ENCODE measurements around the gene SEZ6L2.
A peak's percentile ranks its signal among the peaks of the same experiment; 100 is the strongest.
"Not testable (repeated sequence)": the region's sequence is repeated elsewhere in the genome, so short reads cannot be mapped to it uniquely, and the experiment has no call there.

SEZ6L2 gene

DNA sequence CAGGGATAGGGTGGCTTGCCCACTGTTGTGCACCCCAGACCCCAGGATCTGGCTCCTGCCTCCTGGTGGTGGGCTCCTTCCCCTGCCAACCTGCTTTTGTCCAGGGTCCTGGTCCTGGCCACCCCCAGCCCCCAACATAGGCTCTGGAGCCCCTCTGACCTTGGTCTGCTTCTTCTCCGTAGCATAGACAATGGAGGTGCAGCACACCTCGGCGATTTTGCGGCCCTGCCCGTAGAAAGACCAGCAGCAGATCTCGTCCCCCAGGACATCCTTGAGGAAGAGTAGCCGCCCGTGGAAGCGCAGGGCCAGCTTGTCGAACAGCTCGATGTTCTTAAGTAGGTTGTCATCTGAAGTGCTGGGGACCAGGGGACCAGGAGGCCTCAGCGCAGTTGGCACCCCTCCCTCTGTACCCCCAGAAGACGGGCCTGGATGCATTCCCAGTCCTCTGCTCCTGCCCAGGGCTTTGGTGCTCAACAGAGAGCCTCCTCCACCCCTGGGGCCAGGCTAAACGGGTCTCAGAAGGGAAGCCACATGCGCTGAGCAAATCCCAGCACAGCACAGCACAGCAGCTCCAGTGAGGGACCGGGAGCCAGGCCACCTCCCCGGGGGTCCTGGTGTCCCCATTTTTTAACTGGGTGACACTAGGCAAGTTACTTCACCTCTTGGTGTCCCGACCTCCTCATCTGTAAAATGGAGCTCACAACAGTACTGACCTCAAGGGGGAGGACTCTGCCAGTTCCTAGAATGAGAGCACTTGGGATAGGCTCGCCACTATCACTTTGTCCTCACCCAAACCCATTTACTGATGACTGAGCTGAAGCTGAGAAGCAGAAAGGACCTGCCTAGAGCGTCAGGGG lies 11.7 kb upstream of the SEZ6L2 start:
- DNase-seq (ENCODE audit: low read depth in 2 of 2) = no peak

DNA sequence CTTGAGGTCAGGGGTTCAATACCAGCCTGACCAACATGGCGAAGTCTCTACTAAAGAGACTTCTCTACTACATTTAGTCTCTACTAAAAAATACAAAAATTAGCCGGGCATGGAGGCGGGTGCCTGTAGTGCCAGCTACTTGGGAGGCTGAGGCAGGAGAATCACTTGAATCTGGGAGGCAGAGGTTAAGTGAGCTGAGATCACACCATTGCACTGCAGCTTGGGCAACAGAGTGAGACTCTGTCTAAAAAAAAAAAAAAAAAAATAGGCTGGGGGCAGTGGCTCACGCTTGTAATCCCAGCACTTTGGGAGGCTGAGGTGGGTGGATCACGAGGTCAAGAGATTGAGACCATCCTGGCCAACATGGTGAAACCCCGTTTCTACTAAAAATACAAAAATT lies 10.5 kb upstream of the SEZ6L2 start:
- not testable (repeated sequence) for DNase-seq (ENCODE audit: low read depth in 2 of 2)

DNA sequence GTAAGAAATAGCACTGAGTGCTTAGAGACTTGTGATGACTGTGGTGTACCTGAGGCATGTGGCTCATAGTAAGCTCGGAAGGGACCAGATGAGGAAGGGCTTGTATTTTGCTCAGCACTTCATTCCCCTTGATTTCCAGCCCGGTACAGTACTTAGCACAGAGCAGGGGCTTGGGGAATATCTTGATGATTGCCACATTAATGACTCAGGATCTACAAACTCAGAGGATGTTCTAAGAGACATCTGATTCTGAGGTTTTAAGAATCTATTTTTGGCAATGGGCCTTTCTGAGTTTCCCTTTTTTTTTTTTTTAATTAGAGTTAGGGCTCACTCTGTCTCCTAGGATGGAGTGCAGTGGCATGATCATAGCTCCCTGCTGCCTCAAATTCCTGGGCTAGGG lies 10.0 kb upstream of the SEZ6L2 start:
- DNase-seq (ENCODE audit: low read depth in 2 of 2) = no peak

DNA sequence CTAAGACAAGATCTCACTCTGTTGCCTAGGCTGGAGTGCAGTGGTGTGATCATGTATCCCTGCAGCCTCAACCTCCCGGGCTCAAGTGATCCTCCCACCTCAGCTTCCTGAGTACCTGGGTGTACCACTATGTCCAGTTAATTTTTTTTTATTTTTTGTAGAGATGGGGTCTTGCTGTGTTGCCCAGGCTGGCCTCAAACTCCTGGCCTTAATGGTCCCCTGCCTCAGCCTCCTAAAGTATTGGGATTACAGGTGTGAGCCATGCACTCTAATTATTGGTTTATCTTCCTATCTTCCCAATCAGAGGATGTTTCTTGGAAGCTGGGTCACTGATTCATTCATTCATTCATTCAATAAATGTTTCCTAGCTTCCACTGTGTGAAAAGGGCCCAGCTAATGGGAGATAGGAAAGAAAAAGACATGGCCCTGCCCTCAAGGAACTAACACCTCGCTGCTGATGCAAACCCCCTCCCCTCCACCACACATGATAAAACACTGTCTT lies 9.4 kb upstream of the SEZ6L2 start:
- DNase-seq (ENCODE audit: low read depth in 2 of 2) = no peak

DNA sequence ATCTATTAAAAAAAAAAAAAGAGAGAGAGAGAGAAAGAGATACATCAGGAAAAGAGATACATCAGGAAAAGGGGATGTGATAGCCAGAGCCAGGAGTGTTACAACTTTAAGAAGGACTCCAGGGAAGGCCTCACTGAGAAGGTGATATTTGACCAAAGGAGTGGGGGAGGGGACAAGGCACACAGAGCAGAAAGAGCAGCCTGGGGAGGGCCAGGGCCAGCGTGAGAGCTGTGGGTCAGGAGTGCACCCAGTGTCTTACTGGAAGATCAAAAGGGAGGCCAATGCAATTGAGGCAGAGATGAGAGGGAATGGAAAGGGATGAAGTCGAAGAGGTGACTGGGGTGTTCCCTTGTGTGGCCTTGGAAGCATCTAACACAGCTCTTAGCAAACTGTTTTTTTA lies 8.6 kb upstream of the SEZ6L2 start:
- no peak for DNase-seq (ENCODE audit: low read depth in 2 of 2)

DNA sequence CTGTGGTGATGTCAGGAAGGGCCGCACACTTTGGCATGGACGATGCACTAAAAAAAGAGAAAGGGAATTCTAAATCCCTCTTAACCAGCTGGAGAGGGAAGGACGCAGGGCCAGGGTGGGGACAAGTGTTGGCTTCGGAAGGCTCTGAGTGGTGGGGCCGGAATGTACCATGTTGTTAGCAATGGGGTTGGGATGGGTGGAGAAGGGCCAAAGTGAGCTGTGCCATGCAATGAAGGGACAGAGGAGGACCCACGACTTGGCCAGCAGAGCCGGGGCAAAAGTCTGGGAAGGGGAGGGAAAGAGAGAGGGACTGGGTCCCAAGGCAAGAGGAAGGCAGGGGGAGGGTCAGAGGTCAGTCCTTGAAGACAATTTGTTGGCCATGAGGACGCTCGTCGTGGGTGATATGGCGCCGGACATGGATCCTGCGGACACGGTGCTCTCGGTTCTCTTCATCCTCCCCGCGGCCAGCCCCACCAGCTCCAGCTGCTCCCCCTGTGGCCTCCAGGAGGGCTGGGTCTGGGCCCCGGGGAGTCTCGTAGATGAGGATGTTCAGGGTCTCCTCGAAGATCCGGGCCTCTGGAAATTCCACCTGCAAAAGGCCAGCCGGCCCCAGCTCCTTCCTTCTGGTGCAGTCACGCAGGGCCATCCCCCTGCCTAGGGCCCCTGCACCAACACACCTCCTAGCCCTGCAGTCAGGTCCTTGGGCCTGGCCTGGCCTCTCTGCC lies 7.3 kb upstream of the SEZ6L2 start:
- DNase-seq (ENCODE audit: low read depth in 2 of 2) = no peak

DNA sequence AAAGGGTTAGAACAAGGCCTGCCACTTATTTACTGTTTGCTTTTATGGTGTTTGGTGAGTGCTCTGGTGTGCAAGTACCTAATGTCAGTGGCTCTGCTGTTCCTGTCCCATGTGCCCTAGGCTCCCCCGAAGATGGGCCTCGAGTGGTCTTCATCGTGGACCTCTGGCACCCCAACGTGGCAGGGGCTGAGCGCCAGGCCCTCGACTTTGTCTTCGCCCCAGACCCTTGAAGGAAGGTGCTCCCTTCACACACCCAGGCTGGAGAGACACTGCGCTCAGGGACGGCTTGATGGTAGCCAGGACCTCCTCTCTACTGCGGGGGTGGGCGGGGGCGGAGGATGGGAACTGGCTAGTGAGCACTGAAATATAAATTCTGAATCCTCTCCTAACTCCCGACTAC lies 6.3 kb upstream of the SEZ6L2 start:
- no peak for DNase-seq (ENCODE audit: low read depth in 2 of 2)

DNA sequence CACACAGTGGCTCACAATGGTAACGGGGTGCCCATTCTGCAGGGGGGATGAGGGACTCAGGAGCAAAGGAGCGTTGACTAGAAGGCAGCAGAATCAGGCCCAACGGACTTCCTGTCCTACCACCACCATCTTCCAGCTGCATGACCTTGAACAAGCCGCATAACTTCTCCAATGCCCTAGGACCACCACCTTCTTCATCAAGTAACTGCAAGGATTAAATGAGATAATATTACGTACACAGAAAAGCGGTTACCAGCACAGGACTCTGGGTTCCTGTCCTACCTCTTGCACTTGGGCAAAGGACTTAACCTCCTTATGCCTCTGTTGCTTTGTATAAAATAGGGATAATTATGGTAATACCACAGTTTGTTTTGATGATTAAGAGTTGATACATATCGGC lies 5.6 kb upstream of the SEZ6L2 start:
- no peak for DNase-seq (ENCODE audit: low read depth in 2 of 2)

DNA sequence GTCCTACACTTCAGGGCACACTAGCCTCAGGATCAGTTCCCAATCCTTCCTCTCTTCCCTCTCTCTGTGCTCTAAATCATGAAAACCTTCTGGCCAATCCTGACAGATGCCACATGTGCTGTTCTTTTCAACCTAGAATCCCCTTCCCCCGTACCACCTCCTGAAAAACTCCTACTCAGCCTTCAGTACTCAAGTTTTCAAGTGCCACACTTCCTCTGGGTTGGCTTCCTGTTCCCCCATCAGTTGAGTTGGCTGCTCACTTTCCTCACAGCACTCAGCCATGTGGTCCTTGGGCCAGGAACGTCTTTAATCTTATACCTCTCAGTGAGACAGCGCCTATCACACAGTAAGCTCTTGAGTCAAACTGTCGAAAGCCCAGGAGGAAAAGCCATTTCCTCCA lies 4.2 kb upstream of the SEZ6L2 start:
- DNase-seq (ENCODE audit: low read depth in 2 of 2) = no peak

DNA sequence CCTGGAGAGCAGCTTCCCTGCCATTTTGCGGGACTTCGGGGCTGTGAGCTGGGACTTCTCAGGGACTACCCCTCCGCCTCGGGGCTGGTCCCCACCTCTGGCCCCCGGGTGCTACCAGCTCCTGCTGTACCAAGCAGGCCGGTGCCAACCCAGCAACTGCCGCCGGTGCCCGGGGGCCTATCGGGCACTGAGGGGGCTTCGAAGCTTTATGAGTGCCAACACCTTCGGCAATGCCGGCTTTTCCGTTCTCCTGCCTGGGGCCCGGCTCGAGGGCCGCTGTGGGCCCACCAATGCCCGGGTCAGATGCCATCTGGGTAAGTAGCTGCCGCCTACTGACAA lies 2.2 kb upstream of the SEZ6L2 start:
- no peak for DNase-seq (ENCODE audit: low read depth in 2 of 2)

DNA sequence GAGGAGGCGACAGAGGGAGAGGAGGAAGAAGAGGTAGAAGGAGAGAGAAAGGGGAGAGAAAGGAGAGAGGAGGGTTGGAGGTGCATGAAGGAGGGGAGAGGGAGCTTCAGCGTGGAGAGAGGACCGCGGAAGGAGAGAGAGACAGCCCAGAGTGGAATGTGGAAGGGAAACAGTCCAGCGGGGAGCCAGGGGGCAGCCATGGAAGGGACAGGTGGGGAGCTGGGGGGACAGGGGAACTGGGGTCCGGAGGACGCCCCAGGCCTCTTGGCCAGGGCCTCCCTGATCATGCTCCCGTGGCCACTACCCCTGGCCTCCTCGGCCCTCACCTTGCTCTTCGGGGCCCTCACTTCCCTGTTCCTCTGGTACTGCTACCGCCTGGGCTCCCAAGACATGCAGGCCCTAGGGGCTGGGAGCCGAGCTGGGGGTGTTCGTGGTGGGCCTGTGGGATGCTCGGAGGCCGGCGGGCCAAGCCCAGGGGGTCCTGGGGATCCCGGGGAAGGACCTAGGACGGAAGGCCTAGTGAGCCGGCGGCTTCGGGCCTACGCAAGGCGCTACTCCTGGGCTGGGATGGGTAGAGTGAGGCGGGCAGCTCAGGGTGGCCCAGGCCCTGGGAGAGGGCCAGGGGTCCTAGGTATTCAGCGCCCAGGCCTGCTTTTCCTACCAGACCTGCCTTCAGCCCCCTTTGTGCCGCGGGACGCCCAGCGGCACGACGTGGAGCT lies 1.7 kb upstream of the SEZ6L2 start:
- DNase-seq (ENCODE audit: low read depth in 2 of 2) = no peak

DNA sequence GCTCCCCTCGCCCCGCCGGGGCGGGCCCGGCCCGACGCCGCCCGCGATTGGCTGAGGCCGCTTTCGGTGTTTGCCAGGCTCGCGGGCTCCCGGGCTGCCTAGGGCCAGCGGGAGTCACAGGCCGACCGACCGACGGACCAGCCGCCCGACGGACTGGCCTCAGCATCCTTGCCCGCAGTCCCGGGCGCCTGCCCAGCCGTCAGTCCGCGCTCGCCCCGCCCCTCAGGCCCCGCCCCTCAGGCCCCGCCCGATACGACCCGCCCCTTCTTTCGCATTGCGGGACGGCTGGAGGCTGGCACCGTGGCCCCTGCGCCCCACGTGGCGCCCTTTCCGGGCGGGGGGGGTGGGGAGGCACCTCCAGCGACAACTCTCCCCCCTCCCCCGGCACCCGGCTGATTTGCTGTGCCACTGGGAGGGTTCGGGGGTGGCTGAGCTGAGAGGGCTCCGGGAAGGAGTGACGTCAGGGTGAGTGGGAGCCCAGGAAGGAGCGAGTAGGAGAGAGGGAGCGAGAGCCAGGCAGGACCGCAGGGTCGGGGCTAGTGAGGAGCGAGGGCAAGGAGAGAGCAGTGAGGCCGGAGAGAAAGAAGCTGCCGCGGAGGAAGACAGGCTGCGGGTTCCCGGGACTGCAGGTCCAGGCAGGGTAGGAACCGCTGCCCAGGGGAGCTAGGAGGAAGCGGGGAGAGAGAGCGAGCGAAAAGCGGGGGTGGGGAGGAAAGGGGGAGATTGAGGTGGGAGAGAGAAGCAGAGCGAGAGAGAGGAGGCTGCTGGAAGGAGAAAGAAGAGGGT lies 945 bp upstream of the SEZ6L2 start, which contains the start of gene ASPHD1:
TSS of gene ASPHD1 (plus strand) at position 387 of the 786 bp plus-strand sequence. CDS start 484 bp downstream, outside the sequence.
- DNase-seq (ENCODE audit: low read depth in 2 of 2) = peak; percentile 21 to 33

DNA sequence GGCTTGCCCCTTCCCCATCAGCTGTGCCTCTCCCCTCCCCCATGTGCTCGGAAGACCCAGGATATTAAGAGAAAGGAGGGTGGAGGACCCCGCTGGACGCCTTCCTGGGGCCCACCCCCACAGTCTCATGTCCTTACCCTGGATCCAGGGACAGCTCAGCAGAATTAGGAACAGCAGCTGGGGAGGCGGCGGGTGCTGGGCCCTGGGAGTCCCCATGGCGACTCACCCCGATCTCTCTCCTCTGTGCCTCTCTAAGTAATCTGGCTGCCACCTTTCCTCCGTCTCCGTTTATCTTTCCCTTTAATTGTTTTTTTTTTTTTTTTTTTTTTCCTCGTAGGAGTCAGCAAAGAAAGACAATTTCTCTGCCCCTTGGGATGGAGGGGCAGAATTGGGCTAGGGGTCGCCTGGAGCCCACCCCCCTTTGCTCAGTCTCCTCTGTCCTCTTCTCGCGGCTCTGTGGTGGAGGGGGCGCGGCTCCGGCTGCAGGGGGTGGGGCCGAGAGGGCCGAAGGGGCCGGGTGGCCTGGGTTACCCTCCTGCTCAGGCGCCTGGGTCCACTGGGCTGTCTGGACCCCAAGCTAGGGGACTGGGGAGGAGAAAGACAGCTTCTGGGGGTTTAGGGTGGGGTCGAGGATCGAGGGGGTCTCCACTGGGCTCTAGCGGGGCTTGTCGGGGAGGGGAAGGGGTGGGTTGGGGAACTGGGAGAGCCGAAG lies 390 bp downstream of the SEZ6L2 start:
- no peak for DNase-seq (ENCODE audit: low read depth in 2 of 2)

DNA sequence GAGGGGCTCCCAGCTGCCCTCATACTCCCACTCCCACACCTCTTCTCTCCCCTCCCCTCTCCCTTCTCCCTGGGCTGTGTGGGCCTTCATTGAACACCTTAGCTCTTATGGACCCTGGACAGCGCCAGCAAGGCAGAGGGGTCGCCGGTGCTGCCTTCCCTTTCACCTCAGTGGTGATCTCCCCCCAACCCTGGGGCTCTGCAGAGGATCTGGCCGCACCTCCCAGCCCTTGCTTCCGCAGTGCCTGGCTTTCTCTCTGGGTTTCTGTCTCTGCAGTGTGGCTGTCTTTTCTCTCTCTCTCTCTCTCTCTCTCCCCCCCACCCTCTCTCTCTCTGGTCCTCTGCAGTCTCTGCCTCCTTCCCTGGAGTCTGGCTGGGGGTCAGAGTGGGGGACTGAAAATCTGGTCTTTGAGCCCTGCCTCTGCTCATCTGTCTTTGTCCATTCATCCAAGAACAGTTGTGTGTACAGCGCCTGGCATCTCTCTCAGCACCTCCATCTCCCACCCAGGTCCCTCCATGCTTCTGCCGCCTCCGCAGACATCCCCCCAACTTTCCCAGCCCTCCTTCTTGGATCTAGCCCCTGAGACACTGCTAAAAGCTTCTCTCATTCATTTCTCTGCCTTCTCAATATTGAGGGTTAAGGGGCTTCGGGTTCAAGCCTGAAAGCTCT lies 1.1 kb downstream of the SEZ6L2 start:
- DNase-seq (ENCODE audit: low read depth in 2 of 2) = no peak

DNA sequence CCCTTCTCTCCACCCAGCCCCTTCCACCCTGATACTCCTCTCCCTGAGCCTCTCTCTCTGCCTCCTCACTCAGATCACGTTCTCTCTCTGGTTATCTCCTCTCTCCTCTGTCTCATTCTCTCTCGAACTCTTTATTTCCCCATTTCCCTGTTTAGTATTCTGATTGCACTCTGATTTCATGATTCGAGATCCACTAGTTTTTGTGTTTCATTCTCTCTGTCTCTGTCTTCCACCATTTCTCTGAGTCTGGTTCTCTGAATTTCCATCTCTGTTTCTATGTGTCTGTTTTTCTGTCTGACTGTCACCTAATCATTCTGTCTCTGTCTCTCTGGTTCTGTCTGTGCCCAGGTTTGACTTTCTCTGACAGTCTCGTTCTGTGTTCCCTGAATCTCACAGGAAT lies 2.0 kb downstream of the SEZ6L2 start:
- no peak for DNase-seq (ENCODE audit: low read depth in 2 of 2)

DNA sequence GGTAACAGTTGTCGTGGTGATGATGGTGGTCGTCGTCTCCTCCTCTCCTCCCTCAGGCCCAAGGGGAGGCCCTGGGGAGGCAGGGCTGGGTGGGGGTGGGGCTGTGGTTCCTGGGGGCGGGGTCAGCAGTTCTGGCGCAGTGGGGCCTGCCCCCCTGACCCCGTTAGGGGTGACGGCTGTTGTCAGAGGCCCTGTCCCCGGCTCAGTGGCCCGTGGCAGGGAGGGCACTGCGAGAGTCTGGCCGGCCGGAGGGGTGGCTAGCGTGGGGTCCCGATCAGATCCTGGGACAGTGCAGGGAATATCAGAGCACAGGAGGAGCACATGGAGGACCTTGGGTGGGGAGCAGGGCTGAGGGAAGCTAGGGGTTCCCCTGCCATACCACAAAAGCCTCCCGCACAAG lies 2.5 kb downstream of the SEZ6L2 start:
- no peak for DNase-seq (ENCODE audit: low read depth in 2 of 2)

DNA sequence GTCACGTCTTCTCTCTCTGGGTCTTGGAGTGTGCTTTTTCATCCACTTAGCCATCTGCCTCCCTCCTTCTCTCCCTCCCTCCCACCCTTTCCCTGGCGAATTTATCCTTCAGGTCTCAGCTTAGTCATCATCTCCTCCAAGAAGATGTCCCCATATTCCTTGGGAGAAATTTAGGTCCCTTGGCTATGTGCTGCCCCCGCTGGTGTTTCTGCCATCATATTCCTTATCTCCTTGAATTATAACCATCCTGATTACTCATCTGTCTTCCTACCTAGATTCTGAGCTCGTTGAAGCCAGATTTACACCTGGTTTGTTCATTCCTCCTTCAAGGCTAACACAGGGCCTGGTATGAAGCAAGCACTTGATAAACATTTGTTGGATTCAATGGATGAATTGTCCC lies 5.0 kb downstream of the SEZ6L2 start:
- DNase-seq (ENCODE audit: low read depth in 2 of 2) = no peak

DNA sequence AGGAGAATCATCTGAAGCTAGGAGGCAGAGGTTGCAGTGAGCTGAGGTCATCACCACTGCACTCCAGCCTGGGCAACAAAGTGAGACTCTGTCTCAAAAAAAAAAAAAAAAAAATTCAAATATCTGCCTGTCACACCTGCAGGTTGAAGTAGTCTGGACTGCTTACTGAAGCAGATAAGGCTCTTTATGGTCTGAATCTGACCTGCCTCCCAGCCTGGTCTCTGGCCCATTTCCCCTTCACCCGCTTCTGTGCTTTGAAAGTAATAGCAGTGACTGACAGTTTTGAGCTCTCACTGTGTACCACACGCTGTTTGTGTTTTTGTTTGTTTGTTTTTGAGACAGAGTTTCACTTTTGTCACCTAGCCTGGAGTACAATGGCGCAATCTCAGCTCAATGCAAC lies 5.8 kb downstream of the SEZ6L2 start:
- DNase-seq (ENCODE audit: low read depth in 2 of 2) = no peak

DNA sequence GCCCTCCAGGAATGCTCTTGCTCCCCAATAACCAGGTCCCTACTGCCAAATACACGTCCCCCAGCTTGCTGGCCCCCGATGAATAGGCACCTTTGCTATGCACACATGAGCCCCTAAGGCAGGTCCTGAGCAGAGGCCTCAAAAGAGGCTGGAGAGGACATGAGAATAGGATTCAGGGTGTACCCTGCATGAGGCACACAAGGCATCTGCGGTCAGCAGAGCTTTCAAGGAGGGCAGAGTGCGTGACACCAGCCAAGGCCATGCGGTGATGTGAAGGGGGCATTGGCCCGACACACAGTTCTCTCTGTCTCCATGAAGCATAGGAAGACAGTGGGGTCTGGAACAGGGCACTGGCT lies 6.9 kb downstream of the SEZ6L2 start:
- DNase-seq (ENCODE audit: low read depth in 2 of 2) = no peak

Measured in stimulated activated CD8-positive, alpha-beta memory T cell treated with anti-CD3 and anti-CD28 coated beads, Interleukin-15, amount 100 ng/mL, for 4 hours (primary cell).